ENCODE results near the gene SRGN. TPM values are rescaled to one million over a fixed set of nuclear protein-coding genes. Genes with fewer than 3 reads are reported as not detected.

The SRGN gene
- total and polyA plus RNA-seq, 2 of the 13 experiments (the other 11 are each of a cell fraction or from before 2014, with no cell fraction given), result 0.09 TPM; not detected in 1

GRCh38 chr10:69123747-69124562 is 36.1 kb downstream of the SRGN start, which contains the start of gene VPS26A (continued):
- TF ChIP-seq GLI4 (CRISPR knock-in tag; IDR thresholded peaks at IDR 0.05; ENCODE audit: borderline replicate concordance) (no peak), TAF1 (CRISPR knock-in tag; IDR thresholded peaks at IDR 0.05) (peak; percentile 60), ZNF501 (CRISPR knock-in tag; IDR thresholded peaks at IDR 0.05) (peak; percentile 89), ZNF256 (CRISPR knock-in tag; conservative IDR thresholded peaks at IDR 0.05) (0 out of 2 replicates have a peak, but pooled peaks have one; percentile 52), PLSCR1 (CRISPR knock-in tag; IDR thresholded peaks at IDR 0.05; ENCODE audit: borderline replicate concordance) (no peak), GMEB2 (CRISPR knock-in tag; IDR thresholded peaks at IDR 0.05; ENCODE audit: low read depth) (no peak), SALL1 (CRISPR knock-in tag; IDR thresholded peaks at IDR 0.05) (peak; percentile 69; the same call in 1 of the 2 replicates), ZNF468 (CRISPR knock-in tag; IDR thresholded peaks at IDR 0.05) (no peak), HOMEZ (CRISPR knock-in tag; IDR thresholded peaks at IDR 0.05; ENCODE audit: low read depth) (no peak), ZBTB7A (CRISPR knock-in tag; IDR thresholded peaks at IDR 0.05) (no peak), CERS6 (CRISPR knock-in tag; IDR thresholded peaks at IDR 0.05) (no peak), ZNF484 (CRISPR knock-in tag; IDR thresholded peaks at IDR 0.05; ENCODE audit: borderline replicate concordance, low read depth) (no peak), ZHX2 (IDR thresholded peaks at IDR 0.05; ENCODE audit: low read depth) (no peak), ZHX2 (CRISPR knock-in tag; IDR thresholded peaks at IDR 0.05; ENCODE audit: borderline replicate concordance) (no peak), ZNF598 (CRISPR knock-in tag; IDR thresholded peaks at IDR 0.05; ENCODE audit: borderline replicate concordance) (no peak)
